Loucy (cell line): ENCODE results near the gene PAXX.

ENCODE experiments used
- H2AFZ ChIP-seq: fragments of 200-600 bp; sonication (generic); 2 replicates; pipeline ENCODE4 v1.6.0; 2016; ENCODE audit warnings: antibody characterized with exemption, mild to moderate bottlenecking, low read length, moderate library complexity
- H3F3A ChIP-seq: fragments of 200-600 bp; 2 replicates; pipeline ENCODE4 v1.6.0; 2016; ENCODE audit warnings: antibody characterized with exemption, low read depth, mild to moderate bottlenecking
- H3K27me3 ChIP-seq: fragments of 200-600 bp; sonication (generic); 2 replicates; pipeline ENCODE4 v1.6.1; 2014; ENCODE audit warnings: low read length, mild to moderate bottlenecking; ENCODE audit not compliant: insufficient read depth, poor library complexity, severe bottlenecking
- H3K36me3 ChIP-seq: fragments of 200-600 bp; sonication (generic); 2 replicates; pipeline ENCODE4 v1.6.1; 2016; ENCODE audit warnings: low read length; ENCODE audit not compliant: insufficient read depth
- H3K4me1 ChIP-seq: fragments of 200-600 bp; sonication (generic); 2 replicates; pipeline ENCODE4 v1.5.1; 2014; ENCODE audit warnings: low read length, mild to moderate bottlenecking; ENCODE audit not compliant: insufficient read depth, poor library complexity, severe bottlenecking
- H3K4me2 ChIP-seq: fragments of 200-600 bp; sonication (generic); 2 replicates; pipeline ENCODE4 v1.6.0; 2014; ENCODE audit warnings: antibody characterized with exemption, low read length, low read depth, mild to moderate bottlenecking; ENCODE audit not compliant: poor library complexity, severe bottlenecking
- H3K4me3 ChIP-seq: fragments of 200-600 bp; sonication (generic); 2 replicates; pipeline ENCODE4 v1.5.1; 2014; ENCODE audit warnings: low read length, mild to moderate bottlenecking, mixed read lengths; ENCODE audit not compliant: poor library complexity, severe bottlenecking
- H3K79me2 ChIP-seq: fragments of 200-600 bp; sonication (generic); 2 replicates; pipeline ENCODE4 v1.6.1; 2014; ENCODE audit warnings: low read length; ENCODE audit not compliant: insufficient read depth
- H3K9ac ChIP-seq: fragments of 200-600 bp; sonication (generic); 2 replicates; pipeline ENCODE4 v1.6.0; 2014; ENCODE audit warnings: mild to moderate bottlenecking, low read depth, low read length, moderate library complexity; ENCODE audit not compliant: poor library complexity, severe bottlenecking
- H3K9me2 ChIP-seq: fragments of 200-600 bp; sonication (generic); replicated peaks from 2 replicates; pipeline ENCODE4 v1.6.1; 2016; ENCODE audit warnings: low read depth, low read length, mixed read lengths
- H3K9me3 ChIP-seq: fragments of 200-600 bp; sonication (generic); 2 replicates; pipeline ENCODE4 v1.6.1; 2014; ENCODE audit warnings: mild to moderate bottlenecking, antibody characterized with exemption, low read length, low read depth; ENCODE audit not compliant: insufficient read depth
- H4K20me1 ChIP-seq: fragments of 200-600 bp; sonication (generic); 2 replicates; pipeline ENCODE4 v1.6.0; 2014; ENCODE audit warnings: antibody characterized with exemption, low read length, mild to moderate bottlenecking; ENCODE audit not compliant: insufficient read depth, poor library complexity, severe bottlenecking
- CTCF ChIP-seq: fragments of 200-600 bp; sonication (generic); conservative IDR thresholded peaks from 2 replicates; pipeline ENCODE4 v1.5.1; 2014; ENCODE audit warnings: mild to moderate bottlenecking, antibody characterized with exemption, low read length
- EZH2phosphoT487 ChIP-seq: fragments of 200-600 bp; IDR thresholded peaks from 2 replicates; pipeline ENCODE4 v1.6.1; 2018; ENCODE audit warnings: antibody characterized with exemption, mild to moderate bottlenecking, moderate library complexity, borderline replicate concordance

PAXX gene

DNA sequence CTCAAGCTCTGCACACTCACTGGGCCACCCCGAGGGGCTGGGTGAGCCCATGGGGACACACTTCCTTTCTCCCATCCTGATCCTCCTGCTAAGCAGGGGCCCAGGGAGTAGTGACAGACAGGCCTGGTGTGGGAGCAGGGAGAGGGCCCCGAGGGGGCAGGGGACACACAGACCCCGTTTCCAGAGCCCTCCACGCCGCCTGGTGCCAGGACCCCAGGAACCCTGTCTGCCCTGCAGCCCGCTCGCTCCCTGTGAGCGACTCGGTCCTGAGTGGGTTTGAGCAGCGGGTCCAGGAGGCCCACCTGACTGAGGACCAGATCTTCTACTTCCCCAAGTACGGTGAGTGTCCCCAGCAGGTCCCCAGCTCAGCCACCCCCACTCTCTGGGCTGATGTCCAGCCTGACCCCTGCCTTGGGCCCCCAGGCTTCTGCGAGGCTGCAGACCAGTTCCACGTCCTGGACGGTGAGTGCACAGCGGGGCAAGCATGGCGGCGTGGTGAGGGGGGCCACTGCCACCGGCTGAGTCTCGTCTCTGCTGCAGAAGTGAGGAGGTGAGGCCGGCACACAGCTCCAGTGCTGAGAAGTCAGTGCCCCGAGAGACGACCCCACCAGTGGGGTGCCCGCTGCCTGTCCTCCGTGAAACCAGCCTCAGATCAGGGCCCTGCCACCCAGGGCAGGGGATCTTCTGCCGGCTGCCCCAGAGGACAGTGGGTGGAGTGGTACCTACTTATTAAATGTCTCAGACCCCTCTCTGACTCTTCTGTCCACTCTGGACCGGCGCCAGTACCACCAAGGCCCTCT, 45.8 kb upstream of the PAXX start:
- Histone ChIP-seq H3F3A (no peaks in the 10 kb centered on the region), H4K20me1 (peaks cover 26% of the 10 kb centered on the region), H3K4me1 (peaks cover 23% of the 10 kb centered on the region), H3K36me3 (peaks cover 12% of the 10 kb centered on the region; the same call in 1 of the 2 replicates), H3K9me3 (no peaks in the 10 kb centered on the region), H3K9ac (no peak overlapping the region), H3K9me2 (no peaks in the 10 kb centered on the region), H3K79me2 (peaks cover 26% of the 10 kb centered on the region), H2AFZ (no peak overlapping the region), H3K4me3 (no peak overlapping the region), H3K27me3 (no peaks in the 10 kb centered on the region), H3K4me2 (no peak overlapping the region)
- TF ChIP-seq EZH2phosphoT487 (no peak), CTCF (no peak)

GRCh38 chr9:136947028-136947891, 45.0 kb upstream of the PAXX start:
- no peaks in the 10 kb centered on the region for H3F3A ChIP-seq
- no peaks in the 10 kb centered on the region for H3K9me3 ChIP-seq
- no peaks in the 10 kb centered on the region for H3K9me2 ChIP-seq
- peaks cover 18% of the 10 kb centered on the region for H4K20me1 ChIP-seq
- peaks cover 23% of the 10 kb centered on the region for H3K4me1 ChIP-seq
- TF ChIP-seq EZH2phosphoT487: no peak
- no peak overlapping the region for H3K4me3 ChIP-seq
- H3K4me2 ChIP-seq: no peak overlapping the region
- H3K9ac ChIP-seq: no peak overlapping the region
- H3K36me3 ChIP-seq: peaks cover 3% of the 10 kb centered on the region; the same call in 1 of the 2 replicates
- H3K27me3 ChIP-seq: no peaks in the 10 kb centered on the region
- peaks cover 19% of the 10 kb centered on the region for H3K79me2 ChIP-seq
- H2AFZ ChIP-seq: no peak overlapping the region

- Histone ChIP-seq H3K4me1 (peaks cover 23% of the 10 kb centered on the region), H3K9me2 (no peaks in the 10 kb centered on the region), H3F3A (no peaks in the 10 kb centered on the region), H3K27me3 (no peaks in the 10 kb centered on the region), H3K4me3 (no peak overlapping the region), H3K9me3 (no peaks in the 10 kb centered on the region), H3K36me3 (no peaks in the 10 kb centered on the region), H3K79me2 (peaks cover 12% of the 10 kb centered on the region), H2AFZ (no peak overlapping the region), H3K4me2 (no peak overlapping the region), H3K9ac (no peak overlapping the region), H4K20me1 (peaks cover 11% of the 10 kb centered on the region)
- TF ChIP-seq EZH2phosphoT487 (no peak), CTCF (peak; percentile 59)
These were observed 44.2 kb upstream of the PAXX start for GRCh38 chr9:136947955-136948510.
